Measurements from ENCODE around the gene SPAG6. TPM values are rescaled to one million over a fixed set of nuclear protein-coding genes. Genes with fewer than 3 reads are reported as not detected.

Gene SPAG6
- total and polyA plus RNA-seq, 2 experiments from 2014 or later: 0.21 TPM; not detected in 1

DNA sequence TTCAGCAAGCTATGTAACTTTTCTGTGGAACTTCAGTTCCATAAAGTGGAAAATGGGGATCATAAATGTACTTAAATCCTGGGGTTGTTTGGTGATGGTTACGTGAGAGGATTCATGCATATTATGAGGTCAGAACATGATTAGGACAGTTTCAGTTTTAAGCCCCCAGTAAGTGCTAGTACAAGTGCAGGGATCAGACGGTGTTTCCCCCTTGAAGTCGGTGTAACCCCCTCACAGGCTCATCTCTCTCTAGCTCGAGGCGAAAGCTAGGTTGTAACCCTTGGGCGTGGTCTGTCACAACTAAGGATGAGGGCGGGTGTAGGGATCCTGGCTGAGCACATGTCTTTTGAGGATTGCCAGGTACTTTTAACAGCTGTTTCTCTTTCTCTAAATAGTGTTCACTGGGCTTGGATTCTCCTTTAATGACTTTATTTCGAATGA is 84.7 kb downstream of the SPAG6 start (continued):
- TF ChIP-seq, protein P1, sequence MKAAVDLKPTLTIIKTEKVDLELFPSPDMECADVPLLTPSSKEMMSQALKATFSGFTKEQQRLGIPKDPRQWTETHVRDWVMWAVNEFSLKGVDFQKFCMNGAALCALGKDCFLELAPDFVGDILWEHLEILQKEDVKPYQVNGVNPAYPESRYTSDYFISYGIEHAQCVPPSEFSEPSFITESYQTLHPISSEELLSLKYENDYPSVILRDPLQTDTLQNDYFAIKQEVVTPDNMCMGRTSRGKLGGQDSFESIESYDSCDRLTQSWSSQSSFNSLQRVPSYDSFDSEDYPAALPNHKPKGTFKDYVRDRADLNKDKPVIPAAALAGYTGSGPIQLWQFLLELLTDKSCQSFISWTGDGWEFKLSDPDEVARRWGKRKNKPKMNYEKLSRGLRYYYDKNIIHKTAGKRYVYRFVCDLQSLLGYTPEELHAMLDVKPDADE (IDR thresholded peaks at IDR 0.05): no peak

DNA sequence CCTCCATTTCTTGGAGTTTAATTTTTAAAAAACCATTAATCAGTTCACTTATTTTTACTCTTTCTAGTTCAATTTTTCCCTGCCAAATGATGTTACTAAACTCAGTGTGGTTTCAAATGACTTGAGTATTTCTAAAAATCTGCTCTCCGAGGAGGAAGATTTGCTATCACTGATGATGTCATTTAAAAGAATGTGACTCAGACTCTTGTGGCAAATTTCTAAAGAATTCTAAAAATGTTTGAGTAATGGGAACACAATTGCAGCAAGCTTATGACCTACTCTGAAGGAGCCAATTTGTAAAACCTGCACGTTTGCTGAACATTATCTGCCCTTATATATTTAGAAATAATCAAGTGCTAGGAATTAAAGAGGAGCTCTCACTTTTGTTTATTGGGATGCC is 88.6 kb downstream of the SPAG6 start:
- no peaks in the 10 kb centered on the region for H3K79me2 ChIP-seq (replicated peaks; ENCODE audit: insufficient read depth)
- no peaks in the 10 kb centered on the region for H3K36me3 ChIP-seq (ENCODE audit: insufficient read depth)
- peaks cover 48% of the 10 kb centered on the region for H3K27me3 ChIP-seq (ENCODE audit: insufficient read depth)
- H3K36me3 Mint-ChIP-seq (ENCODE audit: low read depth): no peaks in the 10 kb centered on the region
- peaks cover 13% of the 10 kb centered on the region for H3K4me1 ChIP-seq (ENCODE audit: insufficient read depth)
- no peak overlapping the region for H3K4me3 Mint-ChIP-seq
- H3K27me3 Mint-ChIP-seq (ENCODE audit: insufficient read depth, low read depth, poor library complexity): peaks cover 36% of the 10 kb centered on the region
- DNase-seq (ENCODE audit: low spot score): peak; percentile 30
- no peak for ATAC-seq
- 0 out of 2 replicates have a peak, but pooled peaks cover 12% of the 10 kb centered on the region for H4K20me1 ChIP-seq (replicated peaks; ENCODE audit: insufficient read depth)
- no peaks in the 10 kb centered on the region for H3K9me3 Mint-ChIP-seq
- no peak overlapping the region for H3K4me3 ChIP-seq
- no peak overlapping the region for H3K27ac ChIP-seq (ENCODE audit: low read depth)
- no peak overlapping the region for H3K27ac Mint-ChIP-seq
- no peaks in the 10 kb centered on the region for H3K9me2 ChIP-seq (ENCODE audit: insufficient read depth)
- no peak overlapping the region for H2AFZ ChIP-seq
- peaks cover 10% of the 10 kb centered on the region; the same call in 1 of the 2 replicates for H3F3A ChIP-seq (replicated peaks; ENCODE audit: low read depth)
- no peak overlapping the region for H3K4me2 ChIP-seq
- H3K4me1 Mint-ChIP-seq: peaks cover 23% of the 10 kb centered on the region
- TF ChIP-seq POLR2AphosphoS5 (IDR thresholded peaks at IDR 0.05; ENCODE audit: low read depth) (no peak), EZH2 (IDR thresholded peaks at IDR 0.05; ENCODE audit: low read depth, unreplicated experiment) (no peak), JUNB (IDR thresholded peaks at IDR 0.05; ENCODE audit: unreplicated experiment) (no peak), CREB1 (CRISPR knock-in tag; IDR thresholded peaks at IDR 0.05; ENCODE audit: low read depth) (no peak), STAT1 (IDR thresholded peaks at IDR 0.05; ENCODE audit: unreplicated experiment) (no peak), NANOG (IDR thresholded peaks at IDR 0.05; ENCODE audit: borderline replicate concordance) (no peak), EZH2phosphoT487 (IDR thresholded peaks at IDR 0.05; ENCODE audit: unreplicated experiment) (no peak), ZNF331 (CRISPR knock-in tag; IDR thresholded peaks at IDR 0.05; ENCODE audit: low read depth) (no peak), ZNF114 (CRISPR knock-in tag; IDR thresholded peaks at IDR 0.05) (no peak)
- TF ChIP-seq, protein P2, sequence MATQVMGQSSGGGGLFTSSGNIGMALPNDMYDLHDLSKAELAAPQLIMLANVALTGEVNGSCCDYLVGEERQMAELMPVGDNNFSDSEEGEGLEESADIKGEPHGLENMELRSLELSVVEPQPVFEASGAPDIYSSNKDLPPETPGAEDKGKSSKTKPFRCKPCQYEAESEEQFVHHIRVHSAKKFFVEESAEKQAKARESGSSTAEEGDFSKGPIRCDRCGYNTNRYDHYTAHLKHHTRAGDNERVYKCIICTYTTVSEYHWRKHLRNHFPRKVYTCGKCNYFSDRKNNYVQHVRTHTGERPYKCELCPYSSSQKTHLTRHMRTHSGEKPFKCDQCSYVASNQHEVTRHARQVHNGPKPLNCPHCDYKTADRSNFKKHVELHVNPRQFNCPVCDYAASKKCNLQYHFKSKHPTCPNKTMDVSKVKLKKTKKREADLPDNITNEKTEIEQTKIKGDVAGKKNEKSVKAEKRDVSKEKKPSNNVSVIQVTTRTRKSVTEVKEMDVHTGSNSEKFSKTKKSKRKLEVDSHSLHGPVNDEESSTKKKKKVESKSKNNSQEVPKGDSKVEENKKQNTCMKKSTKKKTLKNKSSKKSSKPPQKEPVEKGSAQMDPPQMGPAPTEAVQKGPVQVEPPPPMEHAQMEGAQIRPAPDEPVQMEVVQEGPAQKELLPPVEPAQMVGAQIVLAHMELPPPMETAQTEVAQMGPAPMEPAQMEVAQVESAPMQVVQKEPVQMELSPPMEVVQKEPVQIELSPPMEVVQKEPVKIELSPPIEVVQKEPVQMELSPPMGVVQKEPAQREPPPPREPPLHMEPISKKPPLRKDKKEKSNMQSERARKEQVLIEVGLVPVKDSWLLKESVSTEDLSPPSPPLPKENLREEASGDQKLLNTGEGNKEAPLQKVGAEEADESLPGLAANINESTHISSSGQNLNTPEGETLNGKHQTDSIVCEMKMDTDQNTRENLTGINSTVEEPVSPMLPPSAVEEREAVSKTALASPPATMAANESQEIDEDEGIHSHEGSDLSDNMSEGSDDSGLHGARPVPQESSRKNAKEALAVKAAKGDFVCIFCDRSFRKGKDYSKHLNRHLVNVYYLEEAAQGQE (IDR thresholded peaks at IDR 0.05; ENCODE audit: unreplicated experiment): no peak
- TF ChIP-seq, protein P3, sequence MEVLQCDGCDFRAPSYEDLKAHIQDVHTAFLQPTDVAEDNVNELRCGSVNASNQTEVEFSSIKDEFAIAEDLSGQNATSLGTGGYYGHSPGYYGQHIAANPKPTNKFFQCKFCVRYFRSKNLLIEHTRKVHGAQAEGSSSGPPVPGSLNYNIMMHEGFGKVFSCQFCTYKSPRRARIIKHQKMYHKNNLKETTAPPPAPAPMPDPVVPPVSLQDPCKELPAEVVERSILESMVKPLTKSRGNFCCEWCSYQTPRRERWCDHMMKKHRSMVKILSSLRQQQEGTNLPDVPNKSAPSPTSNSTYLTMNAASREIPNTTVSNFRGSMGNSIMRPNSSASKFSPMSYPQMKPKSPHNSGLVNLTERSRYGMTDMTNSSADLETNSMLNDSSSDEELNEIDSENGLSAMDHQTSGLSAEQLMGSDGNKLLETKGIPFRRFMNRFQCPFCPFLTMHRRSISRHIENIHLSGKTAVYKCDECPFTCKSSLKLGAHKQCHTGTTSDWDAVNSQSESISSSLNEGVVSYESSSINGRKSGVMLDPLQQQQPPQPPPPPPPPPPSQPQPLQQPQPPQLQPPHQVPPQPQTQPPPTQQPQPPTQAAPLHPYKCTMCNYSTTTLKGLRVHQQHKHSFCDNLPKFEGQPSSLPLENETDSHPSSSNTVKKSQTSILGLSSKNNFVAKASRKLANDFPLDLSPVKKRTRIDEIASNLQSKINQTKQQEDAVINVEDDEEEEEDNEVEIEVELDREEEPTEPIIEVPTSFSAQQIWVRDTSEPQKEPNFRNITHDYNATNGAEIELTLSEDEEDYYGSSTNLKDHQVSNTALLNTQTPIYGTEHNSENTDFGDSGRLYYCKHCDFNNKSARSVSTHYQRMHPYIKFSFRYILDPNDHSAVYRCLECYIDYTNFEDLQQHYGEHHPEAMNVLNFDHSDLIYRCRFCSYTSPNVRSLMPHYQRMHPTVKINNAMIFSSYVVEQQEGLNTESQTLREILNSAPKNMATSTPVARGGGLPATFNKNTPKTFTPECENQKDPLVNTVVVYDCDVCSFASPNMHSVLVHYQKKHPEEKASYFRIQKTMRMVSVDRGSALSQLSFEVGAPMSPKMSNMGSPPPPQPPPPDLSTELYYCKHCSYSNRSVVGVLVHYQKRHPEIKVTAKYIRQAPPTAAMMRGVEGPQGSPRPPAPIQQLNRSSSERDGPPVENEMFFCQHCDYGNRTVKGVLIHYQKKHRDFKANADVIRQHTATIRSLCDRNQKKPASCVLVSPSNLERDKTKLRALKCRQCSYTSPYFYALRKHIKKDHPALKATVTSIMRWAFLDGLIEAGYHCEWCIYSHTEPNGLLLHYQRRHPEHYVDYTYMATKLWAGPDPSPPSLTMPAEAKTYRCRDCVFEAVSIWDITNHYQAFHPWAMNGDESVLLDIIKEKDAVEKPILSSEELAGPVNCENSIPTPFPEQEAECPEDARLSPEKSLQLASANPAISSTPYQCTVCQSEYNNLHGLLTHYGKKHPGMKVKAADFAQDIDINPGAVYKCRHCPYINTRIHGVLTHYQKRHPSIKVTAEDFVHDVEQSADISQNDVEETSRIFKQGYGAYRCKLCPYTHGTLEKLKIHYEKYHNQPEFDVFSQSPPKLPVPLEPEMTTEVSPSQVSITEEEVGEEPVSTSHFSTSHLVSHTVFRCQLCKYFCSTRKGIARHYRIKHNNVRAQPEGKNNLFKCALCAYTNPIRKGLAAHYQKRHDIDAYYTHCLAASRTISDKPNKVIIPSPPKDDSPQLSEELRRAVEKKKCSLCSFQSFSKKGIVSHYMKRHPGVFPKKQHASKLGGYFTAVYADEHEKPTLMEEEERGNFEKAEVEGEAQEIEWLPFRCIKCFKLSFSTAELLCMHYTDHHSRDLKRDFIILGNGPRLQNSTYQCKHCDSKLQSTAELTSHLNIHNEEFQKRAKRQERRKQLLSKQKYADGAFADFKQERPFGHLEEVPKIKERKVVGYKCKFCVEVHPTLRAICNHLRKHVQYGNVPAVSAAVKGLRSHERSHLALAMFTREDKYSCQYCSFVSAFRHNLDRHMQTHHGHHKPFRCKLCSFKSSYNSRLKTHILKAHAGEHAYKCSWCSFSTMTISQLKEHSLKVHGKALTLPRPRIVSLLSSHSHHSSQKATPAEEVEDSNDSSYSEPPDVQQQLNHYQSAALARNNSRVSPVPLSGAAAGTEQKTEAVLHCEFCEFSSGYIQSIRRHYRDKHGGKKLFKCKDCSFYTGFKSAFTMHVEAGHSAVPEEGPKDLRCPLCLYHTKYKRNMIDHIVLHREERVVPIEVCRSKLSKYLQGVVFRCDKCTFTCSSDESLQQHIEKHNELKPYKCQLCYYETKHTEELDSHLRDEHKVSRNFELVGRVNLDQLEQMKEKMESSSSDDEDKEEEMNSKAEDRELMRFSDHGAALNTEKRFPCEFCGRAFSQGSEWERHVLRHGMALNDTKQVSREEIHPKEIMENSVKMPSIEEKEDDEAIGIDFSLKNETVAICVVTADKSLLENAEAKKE (CRISPR knock-in tag; IDR thresholded peaks at IDR 0.05): no peak
- TF ChIP-seq, protein P1 (IDR thresholded peaks at IDR 0.05): no peak
